ENCODE data around the gene SAMD11. TPM values are rescaled to one million over a fixed set of nuclear protein-coding genes. Genes with fewer than 3 reads are reported as not detected.

Gene SAMD11
- total and polyA plus RNA-seq, 8 donors = 7.1 to 61.5 (median 28.0) TPM

DNA sequence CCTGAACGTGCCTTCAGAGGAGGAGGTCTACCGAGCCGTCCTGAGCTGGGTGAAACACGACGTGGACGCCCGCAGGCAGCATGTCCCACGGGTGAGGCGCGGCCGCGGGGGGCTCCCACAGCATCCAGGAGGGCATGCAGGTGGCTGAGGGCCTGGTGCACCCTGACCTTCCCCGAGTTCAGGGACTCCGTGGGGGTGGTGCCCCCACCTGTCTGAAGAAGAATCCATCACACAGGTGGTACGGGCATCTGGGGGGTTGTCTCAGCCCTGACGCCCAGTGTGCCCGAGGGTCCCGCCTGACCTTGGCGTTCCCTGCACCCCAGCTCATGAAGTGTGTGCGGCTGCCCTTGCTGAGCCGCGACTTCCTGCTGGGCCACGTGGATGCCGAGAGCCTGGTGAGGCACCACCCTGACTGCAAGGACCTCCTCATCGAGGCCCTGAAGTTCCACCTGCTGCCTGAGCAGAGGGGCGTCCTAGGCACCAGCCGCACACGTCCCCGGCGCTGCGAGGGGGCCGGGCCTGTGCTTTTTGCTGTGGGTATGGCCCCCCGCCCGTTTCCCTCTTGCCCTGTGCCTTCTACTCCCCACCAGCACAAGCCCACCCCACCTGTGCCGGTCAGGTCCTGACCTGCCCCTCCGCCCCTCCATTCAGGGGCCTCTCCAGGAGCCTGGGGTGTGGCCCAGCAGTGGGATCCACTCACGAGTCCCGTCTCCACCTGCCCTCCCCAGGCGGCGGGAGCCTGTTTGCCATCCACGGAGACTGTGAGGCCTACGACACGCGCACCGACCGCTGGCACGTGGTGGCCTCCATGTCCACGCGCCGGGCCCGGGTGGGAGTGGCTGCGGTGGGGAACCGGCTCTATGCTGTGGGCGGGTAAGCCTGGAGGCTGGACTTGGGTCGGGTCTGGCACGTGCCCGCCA, 38.9 kb downstream of the SAMD11 start:
- intact Hi-C loops (cut with DNase I) = no loop called here
- H3K27ac ChIP-seq = no peak overlapping the region
- no peak for ATAC-seq

DNA sequence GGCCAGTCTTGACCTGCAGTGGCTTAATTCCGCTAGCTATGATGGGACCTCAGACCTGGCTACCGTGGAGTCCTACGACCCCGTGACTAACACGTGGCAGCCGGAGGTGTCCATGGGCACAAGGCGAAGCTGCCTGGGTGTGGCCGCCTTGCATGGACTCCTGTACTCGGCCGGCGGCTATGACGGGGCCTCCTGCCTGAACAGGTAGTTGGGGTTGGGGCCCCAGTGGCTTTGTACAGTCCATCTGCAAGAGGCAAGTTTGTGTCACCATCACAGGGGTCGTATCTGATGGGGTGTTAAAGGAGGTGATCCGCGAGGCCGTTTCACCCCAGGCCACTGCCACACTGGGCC, 39.6 kb downstream of the SAMD11 start:
- Histone ChIP-seq H3K4me1 (peaks cover 10 to 45% of the 10 kb centered on the region in 2 donors), H3K4me3 (no peak overlapping the region), H3K36me3 (peaks cover 0 to 26% of the 10 kb centered on the region in 2 donors), H3K27ac (no peak overlapping the region), H3K27me3 (peaks cover 0 to 42% of the 10 kb centered on the region in 2 donors), H3K9me3 (no peaks in the 10 kb centered on the region)
- DNase-seq = no peak
- TF ChIP-seq, protein P1, sequence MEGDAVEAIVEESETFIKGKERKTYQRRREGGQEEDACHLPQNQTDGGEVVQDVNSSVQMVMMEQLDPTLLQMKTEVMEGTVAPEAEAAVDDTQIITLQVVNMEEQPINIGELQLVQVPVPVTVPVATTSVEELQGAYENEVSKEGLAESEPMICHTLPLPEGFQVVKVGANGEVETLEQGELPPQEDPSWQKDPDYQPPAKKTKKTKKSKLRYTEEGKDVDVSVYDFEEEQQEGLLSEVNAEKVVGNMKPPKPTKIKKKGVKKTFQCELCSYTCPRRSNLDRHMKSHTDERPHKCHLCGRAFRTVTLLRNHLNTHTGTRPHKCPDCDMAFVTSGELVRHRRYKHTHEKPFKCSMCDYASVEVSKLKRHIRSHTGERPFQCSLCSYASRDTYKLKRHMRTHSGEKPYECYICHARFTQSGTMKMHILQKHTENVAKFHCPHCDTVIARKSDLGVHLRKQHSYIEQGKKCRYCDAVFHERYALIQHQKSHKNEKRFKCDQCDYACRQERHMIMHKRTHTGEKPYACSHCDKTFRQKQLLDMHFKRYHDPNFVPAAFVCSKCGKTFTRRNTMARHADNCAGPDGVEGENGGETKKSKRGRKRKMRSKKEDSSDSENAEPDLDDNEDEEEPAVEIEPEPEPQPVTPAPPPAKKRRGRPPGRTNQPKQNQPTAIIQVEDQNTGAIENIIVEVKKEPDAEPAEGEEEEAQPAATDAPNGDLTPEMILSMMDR (IDR thresholded peaks at IDR 0.05) = no peak
- intact Hi-C loops (cut with DNase I) = no loop called here
- ATAC-seq = no peak

More for the DNA sequence above, 38.9 kb downstream of the SAMD11 start:
- peaks cover 0 to 35% of the 10 kb centered on the region in 2 donors for H3K27me3 ChIP-seq
- peaks cover 12 to 52% of the 10 kb centered on the region in 2 donors for H3K4me1 ChIP-seq
- H3K4me3 ChIP-seq = no peak overlapping the region
- TF ChIP-seq, protein P1 (IDR thresholded peaks at IDR 0.05) = no peak
- H3K36me3 ChIP-seq = peaks cover 0 to 26% of the 10 kb centered on the region in 2 donors
- H3K9me3 ChIP-seq = no peaks in the 10 kb centered on the region
- no peak for DNase-seq

DNA sequence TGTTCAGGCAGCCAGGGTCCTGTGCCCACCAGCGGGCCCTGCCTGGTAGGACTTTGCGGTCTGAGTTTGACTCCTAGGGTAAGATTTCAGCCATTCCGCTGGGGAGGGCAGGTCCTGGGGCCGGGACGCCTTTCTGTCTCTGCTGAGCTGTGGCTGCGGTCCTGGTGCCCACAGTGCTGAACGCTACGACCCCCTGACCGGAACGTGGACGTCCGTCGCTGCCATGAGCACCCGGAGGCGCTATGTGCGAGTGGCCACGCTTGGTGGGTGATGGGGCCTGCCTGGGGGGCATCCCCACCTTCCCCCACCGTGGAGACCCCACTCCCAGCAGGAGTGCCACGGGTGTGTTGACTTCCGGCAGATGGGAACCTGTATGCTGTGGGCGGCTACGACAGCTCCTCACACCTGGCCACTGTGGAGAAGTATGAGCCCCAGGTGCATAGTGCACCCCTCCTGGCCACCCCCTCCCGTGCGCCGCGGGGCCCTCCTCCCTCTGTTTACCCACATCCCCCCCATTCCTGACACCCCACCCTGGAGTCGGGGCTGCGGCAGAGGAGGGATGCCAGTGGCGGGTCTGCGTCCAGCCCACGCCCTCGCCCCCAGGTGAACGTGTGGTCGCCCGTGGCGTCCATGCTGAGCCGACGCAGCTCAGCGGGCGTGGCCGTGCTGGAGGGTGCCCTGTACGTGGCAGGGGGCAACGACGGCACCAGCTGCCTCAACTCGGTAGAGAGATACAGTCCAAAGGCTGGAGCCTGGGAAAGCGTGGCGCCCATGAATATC, 40.2 kb downstream of the SAMD11 start:
- Histone ChIP-seq H3K27ac (no peak overlapping the region), H3K36me3 (peaks cover 0 to 26% of the 10 kb centered on the region in 2 donors), H3K9me3 (no peaks in the 10 kb centered on the region), H3K4me1 (peaks cover 6 to 41% of the 10 kb centered on the region in 2 donors), H3K4me3 (no peak overlapping the region), H3K27me3 (peaks cover 0 to 48% of the 10 kb centered on the region in 2 donors)
- intact Hi-C loops (cut with DNase I) = no loop called here
- DNase-seq (no peak), ATAC-seq (no peak)
- TF ChIP-seq, protein P1 (IDR thresholded peaks at IDR 0.05) = no peak

DNA sequence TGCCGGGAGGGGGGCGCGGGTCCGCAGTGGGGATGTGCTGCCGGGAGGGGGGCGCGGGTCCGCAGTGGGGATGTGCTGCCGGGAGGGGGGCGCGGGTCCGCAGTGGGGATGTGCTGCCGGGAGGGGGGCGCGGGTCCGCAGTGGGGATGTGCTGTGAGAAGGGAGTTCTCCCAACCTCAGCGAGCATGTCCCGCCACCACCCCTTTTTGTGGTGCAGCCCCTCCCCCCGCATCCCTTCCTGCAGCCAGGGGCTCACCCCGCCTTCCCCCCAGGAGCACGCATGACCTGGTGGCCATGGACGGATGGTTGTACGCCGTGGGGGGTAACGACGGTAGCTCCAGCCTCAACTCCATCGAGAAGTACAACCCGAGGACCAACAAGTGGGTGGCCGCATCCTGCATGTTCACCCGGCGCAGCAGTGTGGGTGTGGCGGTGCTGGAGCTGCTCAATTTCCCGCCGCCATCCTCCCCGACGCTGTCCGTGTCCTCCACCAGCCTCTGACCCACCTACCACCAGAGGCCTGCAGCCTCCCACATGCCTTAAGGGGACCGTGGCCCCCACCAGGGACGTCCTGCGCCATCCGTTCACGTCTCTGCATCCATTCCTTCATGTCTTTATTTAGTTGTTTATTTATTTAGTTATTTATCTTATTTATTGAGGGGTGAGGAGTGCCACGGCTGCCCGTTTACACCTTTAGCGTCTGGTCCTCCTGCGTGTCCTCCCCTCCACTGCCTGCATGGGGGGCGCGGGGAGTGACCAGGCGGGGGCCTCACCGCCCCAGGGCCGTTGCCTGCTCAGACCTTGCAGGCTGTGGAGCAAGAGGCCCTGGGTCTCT, 41.2 kb downstream of the SAMD11 start:
- Histone ChIP-seq H3K4me3 (no peak overlapping the region), H3K4me1 (peaks cover 6 to 34% of the 10 kb centered on the region in 2 donors), H3K27ac (no peak overlapping the region), H3K36me3 (peaks cover 0 to 26% of the 10 kb centered on the region in 2 donors), H3K27me3 (peaks cover 0 to 52% of the 10 kb centered on the region in 2 donors), H3K9me3 (no peaks in the 10 kb centered on the region)
- TF ChIP-seq, protein P1 (IDR thresholded peaks at IDR 0.05) = no peak
- ATAC-seq (no peak), DNase-seq (peak in 1 of 4 donors; percentile 72)
- intact Hi-C loops (cut with DNase I) = no loop called here

Data from left lung (tissue), 10 donors.